NB4 (cell line): Measurements from ENCODE around the gene FSTL4.

Experiments used
- CTCF ChIP-seq: IDR thresholded peaks from one replicate; pipeline ENCODE4 v1.5.1; 2012; ENCODE audit warnings: low read depth, low read length
- MAX ChIP-seq: IDR thresholded peaks from 2 replicates; pipeline ENCODE4 v1.6.1; 2011; ENCODE audit warnings: low read depth, low read length
- MYC ChIP-seq: IDR thresholded peaks from 2 replicates; pipeline ENCODE4 v1.6.1; 2011; ENCODE audit warnings: low read depth, low read length
- POLR2A ChIP-seq: IDR thresholded peaks from 2 replicates; pipeline ENCODE4 v1.6.1; 2011; ENCODE audit warnings: mild to moderate bottlenecking; ENCODE audit not compliant: insufficient read length; ENCODE audit errors: extremely low read depth

GRCh38 chr5:133256276-133256675 is 356.1 kb downstream of the FSTL4 start:
- TF ChIP-seq CTCF (no peak), MAX (no peak), POLR2A (no peak), MYC (no peak)
